SKM-1 (cell line): ENCODE results near the gene EPN2.
"Not testable (repeated sequence)": the region's sequence is repeated elsewhere in the genome, so short reads cannot be mapped to it uniquely, and the experiment has no call there.

ENCODE experiments used
- DNase-seq: peaks from one replicate; lab custom pipeline; 2025; ENCODE audit not compliant: unreplicated experiment; lab: John Stamatoyannopoulos, UW

The EPN2 gene

DNA sequence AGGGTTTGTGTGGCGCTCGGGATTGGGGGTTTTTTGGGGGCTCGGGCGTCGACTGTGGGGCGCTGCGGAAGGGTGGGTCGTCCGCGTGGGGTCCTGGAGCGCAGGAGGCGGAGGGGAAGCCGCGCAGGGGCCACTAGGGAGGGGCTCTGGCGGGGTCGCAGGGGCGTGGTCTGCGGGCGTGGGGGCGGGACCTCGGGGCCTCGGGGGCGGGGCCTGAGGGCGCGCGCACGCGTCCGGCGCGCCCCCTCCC, at the start of gene EPN2:
EPN2 (plus strand) TSS at position 228 of the 250 bp plus-strand sequence. CDS start 45,754 bp downstream, outside the sequence.
- not testable (repeated sequence) for DNase-seq

DNA sequence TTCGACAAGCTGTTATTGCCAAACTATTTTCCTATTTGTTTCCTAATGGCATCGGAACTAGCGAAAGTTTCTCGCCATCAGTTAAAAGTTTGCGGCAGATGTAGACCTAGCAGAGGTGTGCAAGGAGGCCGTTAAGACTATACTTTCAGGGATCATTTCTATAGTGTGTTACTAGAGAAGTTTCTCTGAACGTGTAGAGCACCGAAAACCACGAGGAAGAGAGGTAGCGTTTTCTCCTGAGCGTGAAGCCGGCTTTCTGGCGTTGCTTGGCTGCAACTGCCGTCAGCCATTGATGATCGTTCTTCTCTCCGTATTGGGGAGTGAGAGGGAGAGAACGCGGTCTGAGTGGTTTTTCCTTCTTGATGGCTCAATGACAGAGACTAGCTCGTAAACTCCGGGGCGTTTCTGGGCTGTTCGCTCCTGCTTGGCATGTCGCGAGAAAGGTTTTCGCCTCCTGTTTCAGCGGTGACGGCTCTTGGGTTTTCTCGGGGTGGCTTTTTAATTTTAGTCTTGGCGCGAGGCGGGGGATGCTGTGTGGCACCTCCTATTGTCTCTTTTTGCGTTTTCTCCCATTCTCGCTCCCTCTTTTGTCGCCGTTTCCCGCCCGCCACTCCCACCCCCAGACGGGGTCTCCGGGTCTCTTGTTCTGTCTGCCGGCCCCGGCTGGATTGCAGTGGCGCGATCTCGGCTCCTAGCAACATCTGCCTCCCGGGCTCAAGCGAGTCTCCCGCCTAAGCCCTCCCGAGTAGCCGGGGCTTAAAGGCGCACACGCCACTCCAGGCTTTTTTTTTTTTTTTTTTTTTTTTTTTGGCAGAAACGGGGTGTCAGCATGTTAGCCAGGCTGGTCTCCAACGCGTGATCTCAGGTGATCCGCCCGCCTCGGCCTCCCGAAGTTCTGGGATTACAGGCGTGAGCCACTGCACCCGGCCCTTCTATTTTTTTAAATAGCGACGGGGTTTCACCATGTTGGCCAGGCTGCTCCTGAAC, 49.0 kb upstream of the EPN2 start:
- DNase-seq, result not testable (repeated sequence)

DNA sequence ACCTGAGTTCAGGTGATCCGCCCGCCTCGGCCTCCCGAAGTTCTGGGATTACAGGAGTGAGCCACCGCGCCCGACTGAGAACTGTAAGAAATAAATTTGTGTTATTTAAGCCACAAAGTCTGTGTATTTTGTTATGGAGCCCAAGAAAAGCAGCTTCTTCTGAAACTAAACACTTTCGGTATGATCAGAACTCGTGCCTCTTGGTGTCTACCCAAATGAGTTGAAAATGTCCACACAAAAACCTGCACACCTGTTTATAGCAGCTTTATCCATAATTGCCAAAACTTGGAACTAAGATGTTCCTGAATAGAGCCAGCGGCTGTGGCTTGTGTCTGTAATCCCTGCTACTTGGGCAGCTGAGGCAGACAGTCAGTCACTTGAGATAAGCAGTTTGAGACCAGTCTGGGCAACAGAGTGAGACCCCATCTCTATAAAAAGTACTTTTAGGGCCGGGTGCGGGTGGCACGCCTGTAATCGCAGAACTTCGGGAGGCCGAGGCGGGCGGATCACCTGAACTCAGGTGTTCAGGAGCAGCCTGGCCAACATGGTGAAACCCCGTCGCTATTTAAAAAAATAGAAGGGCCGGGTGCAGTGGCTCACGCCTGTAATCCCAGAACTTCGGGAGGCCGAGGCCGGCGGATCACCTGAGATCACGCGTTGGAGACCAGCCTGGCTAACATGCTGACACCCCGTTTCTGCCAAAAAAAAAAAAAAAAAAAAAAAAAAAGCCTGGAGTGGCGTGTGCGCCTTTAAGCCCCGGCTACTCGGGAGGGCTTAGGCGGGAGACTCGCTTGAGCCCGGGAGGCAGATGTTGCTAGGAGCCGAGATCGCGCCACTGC, 48.1 kb upstream of the EPN2 start:
- DNase-seq, result not testable (repeated sequence)

DNA sequence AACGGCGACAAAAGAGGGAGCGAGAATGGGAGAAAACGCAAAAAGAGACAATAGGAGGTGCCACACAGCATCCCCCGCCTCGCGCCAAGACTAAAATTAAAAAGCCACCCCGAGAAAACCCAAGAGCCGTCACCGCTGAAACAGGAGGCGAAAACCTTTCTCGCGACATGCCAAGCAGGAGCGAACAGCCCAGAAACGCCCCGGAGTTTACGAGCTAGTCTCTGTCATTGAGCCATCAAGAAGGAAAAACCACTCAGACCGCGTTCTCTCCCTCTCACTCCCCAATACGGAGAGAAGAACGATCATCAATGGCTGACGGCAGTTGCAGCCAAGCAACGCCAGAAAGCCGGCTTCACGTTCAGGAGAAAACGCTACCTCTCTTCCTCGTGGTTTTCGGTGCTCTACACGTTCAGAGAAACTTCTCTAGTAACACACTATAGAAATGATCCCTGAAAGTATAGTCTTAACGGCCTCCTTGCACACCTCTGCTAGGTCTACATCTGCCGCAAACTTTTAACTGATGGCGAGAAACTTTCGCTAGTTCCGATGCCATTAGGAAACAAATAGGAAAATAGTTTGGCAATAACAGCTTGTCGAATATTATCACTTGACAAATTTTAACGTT, 47.3 kb upstream of the EPN2 start:
- DNase-seq, result not testable (repeated sequence)

DNA sequence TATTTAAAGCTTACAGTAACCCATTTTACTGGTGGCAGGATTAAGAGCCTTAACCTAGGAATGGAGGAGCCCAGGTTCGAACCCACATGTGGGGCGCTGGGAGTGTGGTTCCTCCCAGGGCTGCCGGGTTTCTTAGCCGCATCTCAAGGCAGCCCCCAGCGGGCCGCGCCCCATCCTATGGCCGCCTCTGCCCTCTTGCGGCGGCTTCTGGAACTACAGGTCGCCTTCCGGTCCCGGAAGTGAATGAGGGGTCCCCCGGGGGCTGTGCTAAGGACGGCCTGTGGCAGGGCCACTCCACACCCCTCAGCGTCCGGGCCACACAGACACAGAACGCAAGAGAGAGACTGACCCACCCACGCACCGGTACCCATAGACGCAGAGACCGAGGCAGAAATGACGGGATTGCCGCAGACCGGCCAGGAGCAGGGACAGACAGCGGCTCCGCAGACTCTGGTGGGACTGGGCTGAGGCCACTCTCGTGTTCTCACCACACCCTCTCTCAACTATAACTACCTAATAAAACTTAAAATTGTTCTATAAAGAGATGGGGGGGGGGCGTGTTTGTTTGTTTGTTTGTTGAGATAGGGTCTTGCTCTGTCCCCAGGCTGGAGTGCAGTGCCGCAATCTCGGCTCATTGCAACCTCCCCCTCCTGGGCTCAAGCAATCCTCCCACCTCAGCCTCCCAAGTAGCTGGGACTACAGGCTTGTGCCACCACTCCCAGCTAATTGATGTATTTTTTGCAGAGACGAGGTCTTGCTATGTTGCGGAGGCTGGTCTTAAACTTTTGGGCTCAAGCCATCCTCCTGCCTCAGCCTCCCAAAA, 40.6 kb upstream of the EPN2 start:
- DNase-seq, result not testable (repeated sequence)

DNA sequence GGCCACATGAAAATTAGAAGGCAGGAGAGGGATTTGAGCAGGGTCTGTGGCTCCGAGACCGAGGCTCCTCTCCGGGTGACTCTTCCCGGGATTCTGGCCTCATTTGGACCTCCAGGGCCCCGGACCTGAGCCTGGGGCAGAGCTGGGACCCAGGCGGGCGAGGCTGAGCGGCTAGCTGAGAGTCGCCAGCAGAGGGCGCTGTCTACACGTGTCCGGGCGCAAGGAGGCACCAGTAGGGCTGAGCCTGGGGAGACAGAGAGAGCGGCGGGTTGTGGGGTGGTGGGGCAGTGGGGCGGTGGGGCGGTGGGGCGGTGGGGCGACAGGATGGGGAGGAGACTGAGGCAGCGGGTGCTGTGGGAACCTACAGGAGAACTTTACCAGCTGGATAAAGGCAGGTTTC, 34.7 kb upstream of the EPN2 start:
- not testable (repeated sequence) for DNase-seq

DNA sequence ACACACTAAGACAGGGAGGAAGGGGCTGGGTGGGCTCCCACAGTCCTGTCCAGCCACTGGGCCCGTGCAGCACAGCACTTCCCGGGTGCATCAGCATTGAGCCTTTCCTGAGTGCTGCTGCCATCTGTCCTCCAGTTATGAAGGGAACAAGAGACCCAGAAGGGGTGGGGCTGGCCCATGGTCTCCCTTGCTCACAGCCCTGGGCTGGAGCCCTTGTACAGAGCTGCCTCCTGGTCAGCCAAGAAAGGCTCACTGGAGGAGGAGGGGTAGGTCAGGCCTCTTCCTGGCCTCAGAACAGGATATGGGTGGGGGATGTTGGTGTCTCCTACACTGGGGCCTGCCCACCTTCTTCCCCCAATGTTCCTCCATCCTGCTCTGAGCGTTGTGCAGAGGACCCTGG, 33.7 kb upstream of the EPN2 start:
- DNase-seq, result not testable (repeated sequence)

DNA sequence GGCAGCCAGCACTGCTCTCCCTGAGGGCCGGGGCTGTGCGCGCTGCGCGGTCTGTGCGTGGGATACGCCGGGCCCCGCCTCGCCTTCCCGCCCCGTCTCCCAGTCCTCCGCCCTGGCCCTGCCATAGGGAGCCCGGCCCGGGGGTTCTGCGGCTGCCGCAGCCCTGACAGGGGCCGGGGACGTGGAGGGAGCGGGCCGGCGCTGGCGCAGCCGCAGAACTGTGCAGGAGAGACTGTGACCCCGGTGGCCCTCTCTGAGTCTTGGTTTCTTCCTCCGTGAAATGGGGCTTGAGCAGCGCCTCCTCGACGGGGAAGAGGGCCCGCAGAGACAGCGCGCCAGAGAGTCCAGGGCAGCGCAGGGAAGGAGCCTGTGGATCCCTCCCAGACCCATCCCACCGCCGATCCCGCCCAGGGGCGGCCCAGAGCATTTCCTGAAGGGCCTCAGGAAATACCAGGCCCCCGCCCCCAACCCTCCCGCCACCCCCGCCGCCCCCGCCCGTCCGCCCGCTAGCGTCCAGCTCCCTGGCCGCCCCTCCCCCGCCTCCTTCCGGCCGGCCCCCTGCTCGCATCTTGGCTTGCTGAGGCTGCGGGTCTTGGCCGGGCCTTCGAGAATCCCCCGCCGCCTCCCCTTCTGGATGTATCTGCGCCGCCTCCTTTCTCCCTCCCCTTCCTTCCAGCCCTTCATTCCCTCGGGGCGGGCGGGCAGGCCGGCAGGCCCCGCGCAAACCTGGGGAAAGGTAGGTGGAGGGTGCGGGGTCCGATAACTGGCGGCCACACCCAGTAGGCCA, 21.9 kb upstream of the EPN2 start:
- DNase-seq, result not testable (repeated sequence)

DNA sequence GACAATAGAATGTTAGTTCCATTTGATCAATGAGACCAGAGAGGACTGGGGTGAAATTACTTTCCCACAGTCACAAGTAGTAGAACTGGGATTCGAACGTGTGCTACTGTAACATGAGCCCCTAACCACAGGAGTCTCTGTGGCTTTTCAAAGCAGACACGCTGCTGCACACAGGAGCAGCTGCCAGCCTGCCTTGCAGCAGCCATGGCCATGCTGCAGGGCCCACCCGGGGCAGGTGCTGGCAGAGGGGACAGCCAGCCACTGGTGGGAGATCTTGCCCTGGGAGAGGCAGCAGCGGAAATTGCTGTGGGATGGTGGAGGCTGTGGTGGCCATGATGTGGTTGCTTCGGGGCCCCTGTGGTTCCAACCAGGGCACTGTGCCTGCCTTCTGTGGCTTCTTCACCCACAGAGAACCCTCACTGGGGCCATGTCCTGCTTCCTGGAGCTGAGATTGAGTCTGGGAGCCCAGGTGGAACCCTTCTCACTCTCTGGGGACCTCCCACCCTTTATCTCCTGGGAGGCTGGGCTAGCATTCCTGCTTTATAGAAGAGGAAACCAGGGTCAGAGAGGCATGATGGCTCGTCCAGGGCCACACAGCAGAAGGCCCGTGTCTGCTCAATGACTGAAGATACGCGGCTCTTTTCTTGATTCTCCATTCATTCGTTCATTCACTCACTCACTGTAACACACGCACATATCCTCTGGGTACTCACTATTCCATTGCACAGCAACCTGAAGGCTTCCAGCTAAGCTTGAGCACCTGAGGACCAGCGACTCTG, 20.8 kb upstream of the EPN2 start:
- DNase-seq, result not testable (repeated sequence)

DNA sequence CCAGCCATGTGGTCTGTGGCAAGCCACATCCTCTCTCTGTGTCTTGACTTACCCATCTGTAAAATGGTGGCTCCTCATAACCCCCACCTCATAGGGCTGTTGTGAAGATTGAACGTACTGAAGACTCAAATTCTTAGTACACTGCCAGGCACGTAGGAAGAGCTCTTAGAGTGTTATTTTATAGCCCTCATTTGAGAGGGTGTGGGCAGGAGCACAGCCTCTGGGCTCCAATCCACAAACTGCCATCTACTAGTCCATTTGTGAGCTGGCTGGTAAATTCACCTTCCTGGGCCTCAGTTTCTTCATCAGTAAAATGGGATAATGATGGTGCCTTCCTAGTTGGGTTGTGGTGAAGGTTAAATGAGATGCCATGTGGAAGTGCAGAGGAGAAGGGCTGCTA, 18.3 kb upstream of the EPN2 start:
- not testable (repeated sequence) for DNase-seq

DNA sequence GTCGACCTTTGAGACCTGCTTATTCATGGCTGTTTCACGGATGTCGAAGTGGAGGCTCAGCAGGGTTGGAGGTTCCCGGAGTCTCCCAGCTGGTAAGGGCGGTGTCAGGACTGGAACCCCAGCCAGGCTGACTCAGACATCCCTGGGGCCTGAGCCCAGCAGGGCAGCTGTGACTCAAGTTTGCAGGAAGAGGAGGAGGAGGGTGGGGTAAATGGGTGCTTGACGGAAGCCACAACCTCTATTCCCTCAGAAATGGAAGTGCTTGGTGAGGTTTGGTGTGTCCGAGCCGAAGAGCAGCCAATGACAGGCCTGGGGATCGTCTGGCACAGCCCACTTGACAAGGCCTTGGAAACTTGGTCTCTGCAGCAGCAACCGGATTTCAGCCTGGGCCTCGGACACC, 17.8 kb upstream of the EPN2 start:
- not testable (repeated sequence) for DNase-seq

DNA sequence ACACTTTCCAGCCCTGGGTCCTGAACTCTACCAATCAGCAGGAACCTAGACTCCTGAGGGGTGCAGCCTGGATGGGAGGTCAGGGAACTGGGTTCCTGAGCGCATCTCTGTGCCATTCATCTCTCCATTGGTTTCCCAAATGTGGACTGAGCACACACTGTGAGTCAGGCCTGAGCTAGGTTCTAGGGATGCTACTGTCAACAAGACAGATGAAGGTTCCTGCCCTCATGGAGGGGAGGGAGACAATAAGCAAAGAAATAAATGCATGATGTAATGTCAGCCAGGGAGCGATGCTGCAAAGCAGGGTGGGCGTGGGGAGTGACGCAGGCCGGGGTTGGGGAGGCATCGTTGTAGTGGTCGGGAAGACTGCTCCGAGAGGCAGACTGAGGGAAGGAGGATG, 17.0 kb upstream of the EPN2 start:
- DNase-seq, result not testable (repeated sequence)

DNA sequence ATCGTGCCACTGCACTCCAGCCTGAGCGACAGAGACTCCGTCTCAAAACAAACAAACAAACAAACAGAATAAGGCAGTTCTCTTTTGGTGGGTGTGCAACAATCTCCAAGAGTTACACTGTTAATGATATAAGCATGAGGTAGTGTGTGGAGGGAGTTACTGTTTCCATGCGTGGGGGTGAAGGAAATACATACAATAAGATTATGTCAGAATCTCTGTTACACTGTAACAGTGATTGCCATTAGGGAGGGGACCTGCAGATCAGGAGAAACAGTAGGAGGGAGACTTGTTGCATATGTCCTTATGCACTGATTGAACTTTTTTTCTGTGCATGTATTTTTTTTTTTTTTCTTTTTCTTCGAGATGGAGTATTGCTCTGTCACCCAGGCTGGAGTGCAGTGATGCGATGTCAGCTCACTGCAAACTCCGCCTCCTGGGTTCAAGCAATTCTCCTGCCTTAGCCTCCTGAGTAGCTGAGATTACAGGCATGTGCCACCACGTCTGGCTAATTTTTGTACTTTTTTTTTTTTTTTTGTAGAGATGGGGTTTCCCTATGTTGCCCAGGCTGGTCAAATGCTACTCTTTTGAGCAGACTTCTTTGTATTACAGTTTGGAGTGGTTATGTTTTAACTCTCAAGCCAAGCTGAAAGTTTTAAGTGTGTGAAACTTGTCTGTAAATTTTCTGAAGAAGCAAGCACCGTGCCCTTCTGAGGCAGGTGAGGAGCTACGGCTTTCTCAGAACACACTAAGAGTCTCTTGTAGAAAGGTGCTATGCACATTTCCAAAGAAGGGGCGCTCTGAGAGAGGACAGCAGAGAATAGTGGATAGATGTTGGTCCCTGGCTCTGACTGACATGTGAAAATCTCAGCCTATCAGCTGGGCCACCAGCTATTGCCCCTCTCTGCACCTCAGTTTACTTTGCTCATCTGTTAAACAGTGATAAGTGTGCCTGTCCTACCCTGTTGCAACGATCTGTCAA, 10.3 kb upstream of the EPN2 start:
- DNase-seq, result not testable (repeated sequence)

DNA sequence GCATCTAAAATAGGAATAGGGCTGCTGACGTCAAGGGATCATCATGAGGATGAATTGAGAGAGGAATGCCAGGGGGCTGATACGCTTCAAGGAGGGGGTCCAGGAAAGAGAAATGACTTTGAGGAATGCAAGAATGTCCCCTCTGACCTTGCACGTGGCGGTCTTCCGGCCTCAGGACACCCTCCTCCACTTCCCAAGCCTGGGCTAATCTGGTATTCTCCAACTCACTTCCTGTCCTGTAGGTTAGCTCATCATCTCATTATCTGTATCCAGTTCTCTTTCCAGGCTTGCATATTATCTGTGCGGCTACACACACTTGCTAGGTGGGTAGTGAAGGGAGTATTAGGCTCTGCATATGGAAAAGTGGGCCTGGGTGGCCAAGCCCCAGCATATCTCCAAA, 2.5 kb upstream of the EPN2 start:
- not testable (repeated sequence) for DNase-seq

DNA sequence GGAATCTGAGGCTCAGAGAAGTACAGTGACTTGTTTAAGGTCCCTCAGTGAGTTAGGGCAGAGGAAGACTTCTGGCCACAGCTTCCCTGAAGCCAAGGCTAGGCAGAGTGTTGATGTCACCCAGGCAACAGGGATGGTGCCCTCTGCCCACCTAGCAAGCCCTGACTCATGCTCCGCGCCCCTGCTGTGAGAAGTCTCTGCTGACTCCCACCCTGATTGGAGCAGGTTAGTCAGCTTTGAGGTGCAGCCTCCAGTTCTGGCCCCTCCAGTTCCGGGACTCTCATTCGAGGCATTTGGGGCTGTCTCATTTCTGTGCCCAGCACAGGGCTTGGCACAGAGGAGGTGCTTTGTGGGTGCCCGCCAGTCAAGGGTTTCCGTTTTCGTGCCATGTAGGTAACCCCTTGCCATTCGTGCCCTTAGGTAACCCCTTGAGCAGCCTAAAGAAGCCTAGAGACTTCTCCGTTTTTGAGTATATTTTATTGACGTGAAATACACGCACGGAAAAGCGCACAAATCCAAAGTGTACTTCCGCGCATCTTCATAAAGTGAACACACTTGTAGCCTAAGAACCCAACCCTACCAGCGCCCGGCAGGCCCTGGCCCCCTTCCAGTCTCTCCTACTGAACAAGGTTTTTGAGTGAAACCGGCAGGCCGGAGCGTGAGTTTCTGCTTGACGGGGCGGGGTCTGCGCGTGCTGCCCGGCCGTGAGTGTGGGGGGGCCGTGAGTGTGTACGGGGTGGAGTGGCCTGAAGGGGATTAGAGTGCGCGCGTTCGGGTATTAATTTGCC, 621 bp upstream of the EPN2 start:
- DNase-seq, result not testable (repeated sequence)

DNA sequence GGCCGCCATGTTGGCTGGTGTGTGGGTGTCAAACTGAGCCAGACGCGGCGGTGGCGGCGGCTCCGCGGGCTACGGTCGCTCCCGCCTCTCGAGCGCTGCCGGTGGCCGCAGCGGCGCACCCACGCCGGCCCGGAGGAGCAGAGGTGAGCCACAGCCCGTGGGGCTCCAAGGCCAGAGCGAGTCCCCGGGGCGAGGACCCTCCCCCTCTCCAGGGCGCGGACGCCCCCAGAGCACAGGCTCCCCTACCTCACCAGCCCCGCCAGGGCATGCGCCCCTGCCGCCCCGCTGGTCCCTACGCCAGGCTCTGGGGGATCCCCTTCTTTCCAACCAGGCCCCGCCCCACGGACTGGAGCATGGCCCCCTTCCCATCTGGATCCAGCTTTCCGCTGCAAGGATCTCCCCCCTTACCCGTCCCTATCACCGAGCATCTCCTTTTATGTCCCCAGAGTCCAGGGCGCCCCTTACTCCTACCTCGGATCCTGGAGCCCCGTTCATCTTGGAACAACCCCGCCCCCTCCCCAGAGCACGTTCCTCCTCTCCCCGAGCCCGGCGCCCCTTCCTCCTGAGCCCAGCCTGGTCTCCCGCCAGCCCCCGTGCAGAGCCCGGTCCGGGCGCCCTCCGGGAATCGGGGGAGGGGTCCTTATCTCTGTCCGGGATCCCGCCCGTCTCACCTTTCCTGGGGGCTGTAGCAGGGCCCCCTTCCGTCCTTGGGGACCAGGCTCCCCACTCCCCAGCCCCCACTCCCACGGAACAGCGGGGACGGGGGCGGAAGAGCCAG, 412 bp downstream of the EPN2 start:
- no peak for DNase-seq
